ENCODE measurements around the gene EXOC3L4.

EXOC3L4 gene

GRCh38 chr14:103071544-103072251 is 22.8 kb upstream of the EXOC3L4 start:
- DNase-seq = no peak

- no peak for DNase-seq
Measured at GRCh38 chr14:103072595-103073366, 21.7 kb upstream of the EXOC3L4 start.

- DNase-seq = no peak
Measured at GRCh38 chr14:103073367-103073875, 21.1 kb upstream of the EXOC3L4 start.

GRCh38 chr14:103073876-103074728 is 20.4 kb upstream of the EXOC3L4 start:
- DNase-seq = no peak

- DNase-seq = no peak
Measured at GRCh38 chr14:103074729-103075367, 19.7 kb upstream of the EXOC3L4 start.

GRCh38 chr14:103078420-103078749 is 16.1 kb upstream of the EXOC3L4 start:
- peak; percentile 89 for DNase-seq

GRCh38 chr14:103078860-103079587 is 15.5 kb upstream of the EXOC3L4 start:
- no peak for DNase-seq

- DNase-seq = no peak
Measured at GRCh38 chr14:103081951-103082350, 12.6 kb upstream of the EXOC3L4 start.

GRCh38 chr14:103084021-103084919 is 10.3 kb upstream of the EXOC3L4 start, which contains the start of gene LBHD2:
Gene LBHD2, plus strand, starts transcription at chr14:103084210. Its CDS starts 1,803 bp downstream, at chr14:103086013.
- DNase-seq = no peak

GRCh38 chr14:103085106-103086091 is 9.1 kb upstream of the EXOC3L4 start:
- no peak for DNase-seq

GRCh38 chr14:103086771-103087342 is 7.7 kb upstream of the EXOC3L4 start:
- no peak for DNase-seq

GRCh38 chr14:103087343-103087835 is 7.1 kb upstream of the EXOC3L4 start:
- peak; percentile 38 for DNase-seq

GRCh38 chr14:103088921-103089320 is 5.6 kb upstream of the EXOC3L4 start:
- no peak for DNase-seq

GRCh38 chr14:103089386-103090335 is 4.9 kb upstream of the EXOC3L4 start:
- no peak for DNase-seq

- DNase-seq = no peak
Measured at GRCh38 chr14:103090481-103091020, 4.0 kb upstream of the EXOC3L4 start.

GRCh38 chr14:103091041-103091882 is 3.3 kb upstream of the EXOC3L4 start:
- peak; percentile 47 for DNase-seq

GRCh38 chr14:103091883-103092222 is 2.7 kb upstream of the EXOC3L4 start:
- DNase-seq = no peak

Data from NCI-H1694 treated with DMSO at 0.1 percent for 48 hours (cell line).